ENCODE results near the gene ANAPC16.

ANAPC16 gene

GRCh38 chr10:72229261-72230251 is 13.7 kb downstream of the ANAPC16 start:
- in situ Hi-C loops (cut with MboI; ENCODE audit: low sequenced_read_pairs, unreplicated experiment): loop anchor here (10.0 kb wide), 2 partner anchors 105 to 185 kb away; no protein-coding TSS in a partner anchor
- DNase-seq (ENCODE audit: low spot score): no peak
- TF ChIP-seq, protein P1, sequence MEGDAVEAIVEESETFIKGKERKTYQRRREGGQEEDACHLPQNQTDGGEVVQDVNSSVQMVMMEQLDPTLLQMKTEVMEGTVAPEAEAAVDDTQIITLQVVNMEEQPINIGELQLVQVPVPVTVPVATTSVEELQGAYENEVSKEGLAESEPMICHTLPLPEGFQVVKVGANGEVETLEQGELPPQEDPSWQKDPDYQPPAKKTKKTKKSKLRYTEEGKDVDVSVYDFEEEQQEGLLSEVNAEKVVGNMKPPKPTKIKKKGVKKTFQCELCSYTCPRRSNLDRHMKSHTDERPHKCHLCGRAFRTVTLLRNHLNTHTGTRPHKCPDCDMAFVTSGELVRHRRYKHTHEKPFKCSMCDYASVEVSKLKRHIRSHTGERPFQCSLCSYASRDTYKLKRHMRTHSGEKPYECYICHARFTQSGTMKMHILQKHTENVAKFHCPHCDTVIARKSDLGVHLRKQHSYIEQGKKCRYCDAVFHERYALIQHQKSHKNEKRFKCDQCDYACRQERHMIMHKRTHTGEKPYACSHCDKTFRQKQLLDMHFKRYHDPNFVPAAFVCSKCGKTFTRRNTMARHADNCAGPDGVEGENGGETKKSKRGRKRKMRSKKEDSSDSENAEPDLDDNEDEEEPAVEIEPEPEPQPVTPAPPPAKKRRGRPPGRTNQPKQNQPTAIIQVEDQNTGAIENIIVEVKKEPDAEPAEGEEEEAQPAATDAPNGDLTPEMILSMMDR (IDR thresholded peaks at IDR 0.05; ENCODE audit: borderline replicate concordance, control extremely low read depth, extremely low read depth, insufficient read depth, missing control alignments): no peak

- DNase-seq (ENCODE audit: low spot score): no peak
- in situ Hi-C loops (cut with MboI; ENCODE audit: low sequenced_read_pairs, unreplicated experiment): no loop called here
These were observed 17.8 kb downstream of the ANAPC16 start for GRCh38 chr10:72233621-72234020.

DNA sequence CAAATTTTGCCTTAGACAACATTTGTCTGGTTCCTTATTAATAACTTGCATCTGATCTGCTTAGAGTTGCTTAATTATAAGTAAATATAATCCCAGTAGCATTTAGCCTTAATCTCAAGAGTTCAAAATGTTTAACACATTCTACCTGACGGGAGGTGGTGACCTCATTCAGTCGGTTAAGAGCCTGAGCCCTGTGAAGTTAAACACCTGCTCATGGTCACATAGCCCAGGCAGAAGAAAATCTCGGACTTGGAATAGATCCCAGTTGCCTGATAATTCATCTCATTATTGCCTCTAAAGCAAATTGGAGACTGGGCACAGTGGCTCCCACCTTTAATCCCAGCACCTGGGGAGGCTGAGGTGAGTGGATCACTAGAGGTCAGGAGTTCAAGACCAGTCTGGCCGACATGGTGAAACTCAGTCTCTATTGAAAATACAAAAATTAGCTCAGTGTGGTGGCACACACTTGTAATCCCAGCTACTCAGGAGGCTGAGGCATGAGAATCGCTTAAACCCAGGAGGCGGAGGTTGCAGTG is 18.8 kb downstream of the ANAPC16 start:
- no peak for DNase-seq (ENCODE audit: low spot score)
- TF ChIP-seq, protein P1 (IDR thresholded peaks at IDR 0.05; ENCODE audit: borderline replicate concordance, control extremely low read depth, extremely low read depth, insufficient read depth, missing control alignments): no peak
- in situ Hi-C loops (cut with MboI; ENCODE audit: low sequenced_read_pairs, unreplicated experiment): no loop called here

More at GRCh38 chr10:72233621-72234020, 17.8 kb downstream of the ANAPC16 start:
- TF ChIP-seq, protein P1 (IDR thresholded peaks at IDR 0.05; ENCODE audit: borderline replicate concordance, control extremely low read depth, extremely low read depth, insufficient read depth, missing control alignments): no peak

DNA sequence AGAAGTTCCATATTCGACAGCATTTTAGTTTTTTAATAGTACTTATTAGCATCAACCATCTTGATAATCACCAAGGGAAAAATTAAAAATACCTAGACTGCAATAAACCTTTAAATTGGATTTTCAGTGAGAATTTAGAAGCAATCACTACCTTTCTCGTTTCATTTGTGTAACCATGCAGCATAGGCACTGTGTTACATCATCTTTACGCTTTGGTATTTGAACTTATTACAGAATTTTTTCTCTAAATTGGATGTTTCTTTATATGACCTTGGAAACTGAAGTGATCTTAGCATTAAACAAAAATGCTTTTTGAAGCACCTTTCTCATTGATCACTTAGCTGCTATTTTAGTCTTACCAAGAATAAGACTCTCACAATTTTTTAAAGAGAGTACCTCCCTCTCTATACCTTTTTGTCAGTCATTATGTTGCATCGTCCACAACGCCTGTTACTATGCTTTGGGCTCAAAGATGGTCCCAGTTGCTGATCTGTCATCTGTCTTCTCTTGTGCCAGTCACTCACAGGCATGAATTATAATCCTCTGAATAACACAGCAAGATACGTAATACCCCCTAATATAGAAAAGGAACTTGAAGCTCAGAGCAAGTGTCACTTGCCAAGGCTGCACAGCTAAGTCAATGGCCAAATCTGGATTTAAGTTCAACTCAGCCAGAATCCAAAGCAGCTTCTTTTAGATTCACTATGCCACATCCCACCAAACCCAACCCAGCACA is 19.9 kb downstream of the ANAPC16 start:
- TF ChIP-seq, protein P1 (IDR thresholded peaks at IDR 0.05; ENCODE audit: borderline replicate concordance, control extremely low read depth, extremely low read depth, insufficient read depth, missing control alignments): no peak
- no peak for DNase-seq (ENCODE audit: low spot score)
- in situ Hi-C loops (cut with MboI; ENCODE audit: low sequenced_read_pairs, unreplicated experiment): no loop called here

- in situ Hi-C loops (cut with MboI; ENCODE audit: low sequenced_read_pairs, unreplicated experiment): no loop called here
- no peak for DNase-seq (ENCODE audit: low spot score)
- TF ChIP-seq, protein P1 (IDR thresholded peaks at IDR 0.05; ENCODE audit: borderline replicate concordance, control extremely low read depth, extremely low read depth, insufficient read depth, missing control alignments): no peak
These were observed 22.8 kb downstream of the ANAPC16 start for GRCh38 chr10:72238392-72239175.

Measured in GM13976 (cell line).